Measurements from ENCODE around the gene RSPH9.

GRCh38 chr6:43716099-43716498 is 71.3 kb downstream of the RSPH9 start:
- TF ChIP-seq TAF1 (IDR thresholded peaks at IDR 0.05; ENCODE audit: borderline replicate concordance, insufficient read depth, low read length) = no peak
- TF ChIP-seq POLR2AphosphoS5 (IDR thresholded peaks at IDR 0.05; ENCODE audit: low read depth, low read length) = no peak
